ENCODE measurements around the gene LRRC4B. TPM values are rescaled to one million over a fixed set of nuclear protein-coding genes. Genes with fewer than 3 reads are reported as not detected.

LRRC4B gene
- total RNA-seq, 1 donor from 2014 or later, result 3.9 TPM

DNA sequence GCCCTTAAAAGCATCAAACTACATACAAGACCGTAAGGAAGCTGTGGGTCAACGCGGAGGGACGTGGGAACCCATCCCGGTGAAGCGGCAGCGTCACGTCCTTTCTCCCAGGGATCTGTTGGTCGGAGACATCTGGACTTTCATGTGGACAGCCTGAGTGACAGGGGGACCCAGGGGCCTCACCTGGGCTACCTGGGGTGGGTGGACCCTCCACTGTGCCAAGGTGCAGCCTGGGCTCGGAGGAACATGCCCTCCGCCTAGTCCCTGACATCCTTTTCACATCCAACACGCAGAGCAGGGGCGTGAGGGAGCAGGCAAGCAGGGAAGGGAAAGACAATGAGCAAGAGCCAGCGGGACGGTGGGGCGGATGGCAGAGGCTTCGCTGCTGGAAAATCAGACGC, 77.8 kb downstream of the LRRC4B start:
- Histone ChIP-seq H3K27me3 (ENCODE audit: low read depth) (peaks cover 6% of the 10 kb centered on the region), H3K4me1 (peaks cover 5% of the 10 kb centered on the region), H3K4me3 (no peak overlapping the region), H3K9me3 (no peaks in the 10 kb centered on the region), H3K27ac (no peak overlapping the region), H3K36me3 (no peaks in the 10 kb centered on the region)
- intact Hi-C loops (cut with DNase I), result no loop called here
- TF ChIP-seq, protein P1, sequence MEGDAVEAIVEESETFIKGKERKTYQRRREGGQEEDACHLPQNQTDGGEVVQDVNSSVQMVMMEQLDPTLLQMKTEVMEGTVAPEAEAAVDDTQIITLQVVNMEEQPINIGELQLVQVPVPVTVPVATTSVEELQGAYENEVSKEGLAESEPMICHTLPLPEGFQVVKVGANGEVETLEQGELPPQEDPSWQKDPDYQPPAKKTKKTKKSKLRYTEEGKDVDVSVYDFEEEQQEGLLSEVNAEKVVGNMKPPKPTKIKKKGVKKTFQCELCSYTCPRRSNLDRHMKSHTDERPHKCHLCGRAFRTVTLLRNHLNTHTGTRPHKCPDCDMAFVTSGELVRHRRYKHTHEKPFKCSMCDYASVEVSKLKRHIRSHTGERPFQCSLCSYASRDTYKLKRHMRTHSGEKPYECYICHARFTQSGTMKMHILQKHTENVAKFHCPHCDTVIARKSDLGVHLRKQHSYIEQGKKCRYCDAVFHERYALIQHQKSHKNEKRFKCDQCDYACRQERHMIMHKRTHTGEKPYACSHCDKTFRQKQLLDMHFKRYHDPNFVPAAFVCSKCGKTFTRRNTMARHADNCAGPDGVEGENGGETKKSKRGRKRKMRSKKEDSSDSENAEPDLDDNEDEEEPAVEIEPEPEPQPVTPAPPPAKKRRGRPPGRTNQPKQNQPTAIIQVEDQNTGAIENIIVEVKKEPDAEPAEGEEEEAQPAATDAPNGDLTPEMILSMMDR (IDR thresholded peaks at IDR 0.05), result no peak
- ATAC-seq, result no peak
- no peak for DNase-seq

DNA sequence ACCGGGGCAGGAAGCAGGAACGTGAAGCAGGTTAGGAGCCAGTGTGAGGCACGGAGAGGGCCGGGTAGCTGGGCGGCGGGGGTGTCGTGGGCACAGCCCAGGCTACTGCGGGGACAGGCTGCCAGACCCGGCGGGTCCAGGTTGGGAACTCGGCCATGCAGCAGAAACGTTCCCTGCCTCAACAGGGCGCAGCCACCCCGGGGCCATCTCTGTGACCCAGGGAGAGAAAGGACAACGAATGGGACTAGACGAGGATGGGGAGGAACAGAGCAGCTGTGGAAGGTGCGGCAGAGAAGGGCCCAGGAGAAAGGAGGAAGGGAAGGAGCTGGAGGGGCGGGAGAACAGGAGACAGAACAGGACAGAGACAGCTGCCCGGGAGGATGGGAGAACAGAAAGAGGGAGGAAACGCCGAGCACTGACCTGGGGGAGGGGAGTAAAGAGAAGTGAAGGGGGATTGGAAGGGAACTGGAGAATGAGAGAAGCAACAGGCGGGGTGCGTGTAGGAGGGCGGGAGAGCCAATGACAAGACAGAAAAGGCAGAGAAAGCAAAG, 78.7 kb downstream of the LRRC4B start:
- TF ChIP-seq, protein P1 (IDR thresholded peaks at IDR 0.05), result no peak
- ATAC-seq, result peak in 1 of 2 donors; percentile 15
- H3K36me3 ChIP-seq, result peaks cover 8% of the 10 kb centered on the region
- DNase-seq, result peak; percentile 47
- peaks cover 5% of the 10 kb centered on the region for H3K4me1 ChIP-seq
- intact Hi-C loops (cut with DNase I), result no loop called here
- H3K9me3 ChIP-seq, result no peaks in the 10 kb centered on the region
- H3K4me3 ChIP-seq, result peak overlapping the region; percentile 3
- peaks cover 6% of the 10 kb centered on the region for H3K27me3 ChIP-seq (ENCODE audit: low read depth)
- H3K27ac ChIP-seq, result no peak overlapping the region

DNA sequence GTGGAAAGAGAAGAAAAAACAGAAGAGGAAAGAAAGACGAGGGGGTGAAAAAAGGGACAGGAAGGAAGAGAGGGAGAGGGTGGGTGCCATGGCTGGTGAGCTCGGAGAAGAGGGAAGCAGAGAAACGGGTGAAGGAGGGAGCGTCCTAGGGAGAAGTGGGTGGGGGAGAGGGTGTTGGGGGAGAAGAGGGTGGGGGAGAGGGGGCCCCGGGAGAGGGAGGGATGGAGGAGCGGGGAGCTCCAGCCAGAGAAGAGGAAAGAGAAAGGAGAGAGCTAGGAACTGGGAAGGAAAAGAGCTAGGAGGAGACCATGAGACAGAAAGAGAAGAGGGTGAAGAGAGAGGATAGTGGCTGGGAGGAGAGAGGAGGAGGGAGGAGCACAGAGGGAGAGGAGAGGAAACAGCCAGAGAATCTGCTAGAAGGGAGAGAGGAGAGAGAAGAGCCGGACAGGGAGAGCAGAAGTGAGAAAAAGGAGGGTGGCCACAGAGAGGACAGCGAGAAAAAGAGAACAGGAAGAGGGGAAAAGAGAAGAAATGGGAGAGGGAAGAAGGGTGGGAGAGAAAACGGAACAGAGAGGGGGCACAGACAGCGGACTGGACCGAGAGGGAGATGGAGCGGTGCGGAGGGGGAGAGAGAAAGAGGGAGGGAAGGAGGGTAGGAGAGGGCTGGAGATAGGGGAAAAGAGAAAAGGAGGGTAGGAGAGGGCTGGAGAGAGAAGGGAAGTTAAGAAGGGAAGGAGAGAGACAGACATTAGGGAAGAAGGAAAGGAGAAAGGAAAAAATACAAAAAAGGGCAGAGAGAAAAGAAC, 79.6 kb downstream of the LRRC4B start:
- Histone ChIP-seq H3K27me3 (ENCODE audit: low read depth) (peaks cover 6% of the 10 kb centered on the region), H3K4me1 (peaks cover 5% of the 10 kb centered on the region), H3K4me3 (peak overlapping the region; percentile 3), H3K36me3 (peaks cover 15% of the 10 kb centered on the region), H3K27ac (no peak overlapping the region), H3K9me3 (no peaks in the 10 kb centered on the region)
- ATAC-seq (peak in 1 of 2 donors; percentile 28), DNase-seq (no peak)
- intact Hi-C loops (cut with DNase I), result no loop called here
- TF ChIP-seq, protein P1 (IDR thresholded peaks at IDR 0.05), result no peak

DNA sequence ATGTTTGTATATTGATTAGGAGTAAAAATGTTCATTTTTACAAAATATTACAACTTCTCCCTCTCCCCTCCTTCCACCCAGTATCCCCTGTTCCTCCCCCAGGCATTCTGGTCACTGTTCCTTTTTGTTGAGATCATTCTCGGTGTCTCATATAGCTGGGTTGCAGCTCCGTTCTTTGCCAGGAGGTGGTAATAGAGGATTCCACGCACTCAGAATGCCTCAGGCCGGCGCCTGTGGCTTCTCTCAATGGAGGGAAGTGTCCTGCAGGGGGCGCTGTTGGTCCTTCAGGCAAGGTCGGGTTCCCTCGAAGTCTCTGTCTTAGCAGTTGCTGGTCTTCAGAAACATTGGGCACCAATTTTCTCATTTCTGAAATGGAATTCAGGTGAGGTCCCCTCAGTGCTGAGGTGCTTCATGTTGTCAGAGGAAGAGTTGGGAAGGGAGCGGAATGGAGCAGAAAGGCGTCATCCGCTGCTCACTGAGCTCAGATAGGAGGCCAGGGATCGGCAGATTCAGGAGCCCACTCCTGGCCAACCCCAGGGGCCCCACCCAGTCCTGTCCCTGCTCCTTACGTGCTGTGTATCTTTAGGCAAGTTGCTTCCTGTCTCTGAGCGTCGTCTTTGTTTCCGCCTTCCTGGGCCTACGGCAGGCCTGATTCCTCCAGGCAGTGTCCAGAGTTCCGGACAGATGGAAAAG, 81.3 kb downstream of the LRRC4B start:
- no peak overlapping the region for H3K27ac ChIP-seq
- H3K36me3 ChIP-seq, result peaks cover 30% of the 10 kb centered on the region
- H3K27me3 ChIP-seq (ENCODE audit: low read depth), result peaks cover 6% of the 10 kb centered on the region
- TF ChIP-seq, protein P1 (IDR thresholded peaks at IDR 0.05), result peak; percentile 54
- intact Hi-C loops (cut with DNase I), result no loop called here
- ATAC-seq (peak in 1 of 2 donors; percentile 7), DNase-seq (peak; percentile 63)
- H3K4me1 ChIP-seq, result peaks cover 5% of the 10 kb centered on the region
- no peaks in the 10 kb centered on the region for H3K9me3 ChIP-seq
- no peak overlapping the region for H3K4me3 ChIP-seq

DNA sequence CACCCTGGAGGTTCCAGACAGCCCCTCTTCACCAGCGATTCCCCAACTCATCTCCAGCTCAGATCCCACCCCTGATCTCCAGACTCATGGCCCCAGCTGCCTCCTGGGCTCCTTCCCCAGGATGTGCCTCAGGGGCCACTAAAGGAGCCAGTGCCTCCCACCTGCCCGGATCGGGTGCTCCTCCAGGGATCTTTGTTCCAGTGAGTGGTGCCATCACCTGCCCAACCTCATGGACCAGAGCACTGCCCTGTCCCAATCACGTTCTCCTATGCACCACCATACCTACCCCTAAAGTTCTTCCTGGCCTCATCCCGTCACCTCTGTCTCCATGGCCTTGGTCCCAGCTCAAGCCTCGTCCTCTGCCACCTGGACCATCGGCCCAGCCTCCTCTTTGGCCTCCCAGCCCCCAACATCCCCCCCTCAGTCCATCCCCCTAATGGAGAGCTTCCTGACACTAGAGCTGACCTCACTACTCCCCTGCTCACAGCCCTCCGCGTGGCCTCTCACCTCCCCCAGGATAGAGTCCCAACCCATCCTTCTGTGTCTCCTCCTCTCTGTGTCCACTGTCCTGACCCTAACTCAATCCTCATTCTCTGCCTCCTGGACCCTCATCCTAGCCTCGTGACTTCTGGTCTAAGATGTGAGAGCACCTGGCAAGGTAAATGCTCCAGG, 82.8 kb downstream of the LRRC4B start:
- Histone ChIP-seq H3K27ac (no peak overlapping the region), H3K36me3 (peaks cover 45% of the 10 kb centered on the region), H3K4me3 (no peak overlapping the region), H3K4me1 (peaks cover 5% of the 10 kb centered on the region), H3K27me3 (ENCODE audit: low read depth) (peaks cover 6% of the 10 kb centered on the region), H3K9me3 (no peaks in the 10 kb centered on the region)
- TF ChIP-seq, protein P1 (IDR thresholded peaks at IDR 0.05), result no peak
- ATAC-seq (no peak), DNase-seq (no peak)
- intact Hi-C loops (cut with DNase I), result no loop called here

Data from lower lobe of right lung (tissue), 2 donors.